Measurements from ENCODE around the gene MCAM.

Gene MCAM

DNA sequence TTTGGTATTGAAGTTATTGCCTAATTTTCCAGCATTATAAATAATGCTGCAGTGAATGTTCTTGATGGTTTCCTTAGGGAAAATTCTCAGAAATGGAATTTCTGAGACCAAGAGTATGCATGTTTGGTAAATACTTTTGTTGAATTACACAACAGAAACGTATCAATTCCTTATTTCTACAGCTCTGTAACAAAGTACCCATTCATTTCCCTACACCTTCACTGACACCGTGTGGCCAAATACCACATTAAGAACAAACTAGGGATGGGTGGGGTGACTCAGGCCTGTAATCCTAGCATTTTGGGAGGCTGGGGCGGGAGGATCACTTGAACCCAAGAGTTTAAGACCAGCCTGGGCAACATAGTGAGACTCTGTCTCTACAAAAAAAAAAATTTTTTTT, 21.8 kb downstream of the MCAM start:
- Histone ChIP-seq H3K4me3 (ENCODE audit: low read depth, low read length) (no peak overlapping the region), H3K9ac (ENCODE audit: low read depth, low read length) (no peak overlapping the region), H3K9me3 (ENCODE audit: control insufficient read depth, insufficient read depth, low read length) (no peaks in the 10 kb centered on the region), H3K4me1 (ENCODE audit: control insufficient read depth, insufficient read depth, low read length) (no peaks in the 10 kb centered on the region), H3K36me3 (ENCODE audit: control insufficient read depth, insufficient read depth, low read length) (peaks cover 14% of the 10 kb centered on the region), H3K27me3 (ENCODE audit: control insufficient read depth, insufficient read depth, low read length) (no peaks in the 10 kb centered on the region)

GRCh38 chr11:119293461-119293860, 23.5 kb downstream of the MCAM start:
- Histone ChIP-seq H3K9ac (ENCODE audit: low read depth, low read length) (no peak overlapping the region), H3K9me3 (ENCODE audit: control insufficient read depth, insufficient read depth, low read length) (no peaks in the 10 kb centered on the region), H3K4me1 (ENCODE audit: control insufficient read depth, insufficient read depth, low read length) (no peaks in the 10 kb centered on the region), H3K4me3 (ENCODE audit: low read depth, low read length) (no peak overlapping the region), H3K27me3 (ENCODE audit: control insufficient read depth, insufficient read depth, low read length) (no peaks in the 10 kb centered on the region), H3K36me3 (ENCODE audit: control insufficient read depth, insufficient read depth, low read length) (peaks cover 6% of the 10 kb centered on the region)

GRCh38 chr11:119290894-119291497, 25.9 kb downstream of the MCAM start:
- Histone ChIP-seq H3K4me3 (ENCODE audit: low read depth, low read length) (no peak overlapping the region), H3K9ac (ENCODE audit: low read depth, low read length) (no peak overlapping the region), H3K4me1 (ENCODE audit: control insufficient read depth, insufficient read depth, low read length) (no peaks in the 10 kb centered on the region), H3K27me3 (ENCODE audit: control insufficient read depth, insufficient read depth, low read length) (no peaks in the 10 kb centered on the region), H3K9me3 (ENCODE audit: control insufficient read depth, insufficient read depth, low read length) (no peaks in the 10 kb centered on the region), H3K36me3 (ENCODE audit: control insufficient read depth, insufficient read depth, low read length) (peaks cover 15% of the 10 kb centered on the region)

GRCh38 chr11:119288219-119288618, 28.7 kb downstream of the MCAM start:
- H3K4me3 ChIP-seq (ENCODE audit: low read depth, low read length), result no peak overlapping the region

GRCh38 chr11:119285431-119285830, 31.5 kb downstream of the MCAM start:
- H3K36me3 ChIP-seq (ENCODE audit: control insufficient read depth, insufficient read depth, low read length), result peaks cover 21% of the 10 kb centered on the region
- H3K9me3 ChIP-seq (ENCODE audit: control insufficient read depth, insufficient read depth, low read length), result no peaks in the 10 kb centered on the region
- H3K9ac ChIP-seq (ENCODE audit: low read depth, low read length), result no peak overlapping the region
- H3K4me3 ChIP-seq (ENCODE audit: low read depth, low read length), result no peak overlapping the region
- no peaks in the 10 kb centered on the region for H3K4me1 ChIP-seq (ENCODE audit: control insufficient read depth, insufficient read depth, low read length)
- H3K27me3 ChIP-seq (ENCODE audit: control insufficient read depth, insufficient read depth, low read length), result no peaks in the 10 kb centered on the region

More at GRCh38 chr11:119288219-119288618, 28.7 kb downstream of the MCAM start:
- H3K27me3 ChIP-seq (ENCODE audit: control insufficient read depth, insufficient read depth, low read length), result no peaks in the 10 kb centered on the region
- H3K36me3 ChIP-seq (ENCODE audit: control insufficient read depth, insufficient read depth, low read length), result peaks cover 24% of the 10 kb centered on the region
- no peaks in the 10 kb centered on the region for H3K9me3 ChIP-seq (ENCODE audit: control insufficient read depth, insufficient read depth, low read length)
- no peaks in the 10 kb centered on the region for H3K4me1 ChIP-seq (ENCODE audit: control insufficient read depth, insufficient read depth, low read length)
- no peak overlapping the region for H3K9ac ChIP-seq (ENCODE audit: low read depth, low read length)

DNA sequence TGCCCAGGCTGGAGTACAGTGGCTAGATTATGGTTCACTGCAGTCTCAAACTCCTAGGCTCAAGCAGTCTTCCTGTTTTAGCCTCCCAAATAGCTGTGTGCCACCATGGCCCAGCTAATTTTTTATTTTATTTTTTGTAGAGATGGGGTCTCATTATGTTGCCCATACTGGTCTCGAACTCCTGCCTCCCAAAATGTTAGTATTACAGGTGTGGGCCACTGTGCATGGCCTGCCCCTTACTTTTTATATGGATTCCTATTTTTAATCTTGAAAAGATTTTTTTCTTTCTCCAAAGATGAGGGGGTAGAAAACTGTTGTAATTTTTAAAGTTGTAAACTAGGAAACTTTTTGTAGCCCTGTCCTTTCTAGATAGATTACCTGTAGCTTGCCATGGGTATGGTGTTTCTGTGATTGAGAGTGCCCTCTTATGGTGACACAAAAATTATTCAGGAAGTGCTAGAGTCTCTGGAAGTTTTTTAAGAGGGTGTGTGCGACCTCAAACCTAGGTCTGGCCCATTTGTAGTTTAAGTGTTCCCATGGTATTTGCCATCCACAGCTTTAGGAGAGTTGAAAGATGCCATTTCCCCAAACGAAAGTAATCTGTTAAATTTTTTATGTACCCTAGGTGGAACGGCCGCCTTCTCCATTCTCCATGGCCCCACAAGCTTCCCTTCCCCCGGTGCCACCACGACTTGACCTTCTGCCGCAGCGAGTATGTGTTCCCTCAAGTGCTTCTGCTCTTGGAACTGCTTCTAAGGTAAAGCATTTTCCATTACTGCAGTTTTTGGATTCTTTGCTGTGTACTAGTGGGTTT, 32.4 kb downstream of the MCAM start:
- H3K9me3 ChIP-seq (ENCODE audit: control insufficient read depth, insufficient read depth, low read length), result no peaks in the 10 kb centered on the region
- H3K4me1 ChIP-seq (ENCODE audit: control insufficient read depth, insufficient read depth, low read length), result no peaks in the 10 kb centered on the region
- H3K27me3 ChIP-seq (ENCODE audit: control insufficient read depth, insufficient read depth, low read length), result no peaks in the 10 kb centered on the region
- no peak overlapping the region for H3K4me3 ChIP-seq (ENCODE audit: low read depth, low read length)
- no peak overlapping the region for H3K9ac ChIP-seq (ENCODE audit: low read depth, low read length)
- peaks cover 21% of the 10 kb centered on the region for H3K36me3 ChIP-seq (ENCODE audit: control insufficient read depth, insufficient read depth, low read length)

DNA sequence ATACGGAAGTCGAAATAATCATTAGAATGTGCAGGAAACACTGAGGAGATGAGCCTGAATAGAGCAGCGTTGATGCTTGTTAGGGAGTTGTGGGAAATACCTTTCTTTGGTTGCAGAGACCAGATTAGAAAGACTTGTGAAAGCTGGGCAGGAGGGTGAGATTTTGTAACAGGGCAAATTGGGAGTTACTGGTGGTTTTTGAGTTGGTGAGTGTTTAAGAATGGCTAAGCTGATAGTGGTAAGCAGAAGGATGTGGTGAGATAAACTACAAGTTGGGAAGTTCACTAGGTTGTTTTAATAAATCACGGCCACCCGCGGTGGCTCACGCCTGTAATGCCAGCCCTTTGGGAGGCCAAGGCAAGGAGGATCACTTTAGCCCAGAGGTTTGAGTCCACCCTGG, 34.4 kb downstream of the MCAM start:
- Histone ChIP-seq H3K27me3 (ENCODE audit: control insufficient read depth, insufficient read depth, low read length) (no peaks in the 10 kb centered on the region), H3K4me3 (ENCODE audit: low read depth, low read length) (no peak overlapping the region), H3K9ac (ENCODE audit: low read depth, low read length) (no peak overlapping the region), H3K4me1 (ENCODE audit: control insufficient read depth, insufficient read depth, low read length) (no peaks in the 10 kb centered on the region), H3K36me3 (ENCODE audit: control insufficient read depth, insufficient read depth, low read length) (peaks cover 16% of the 10 kb centered on the region), H3K9me3 (ENCODE audit: control insufficient read depth, insufficient read depth, low read length) (no peaks in the 10 kb centered on the region)

DNA sequence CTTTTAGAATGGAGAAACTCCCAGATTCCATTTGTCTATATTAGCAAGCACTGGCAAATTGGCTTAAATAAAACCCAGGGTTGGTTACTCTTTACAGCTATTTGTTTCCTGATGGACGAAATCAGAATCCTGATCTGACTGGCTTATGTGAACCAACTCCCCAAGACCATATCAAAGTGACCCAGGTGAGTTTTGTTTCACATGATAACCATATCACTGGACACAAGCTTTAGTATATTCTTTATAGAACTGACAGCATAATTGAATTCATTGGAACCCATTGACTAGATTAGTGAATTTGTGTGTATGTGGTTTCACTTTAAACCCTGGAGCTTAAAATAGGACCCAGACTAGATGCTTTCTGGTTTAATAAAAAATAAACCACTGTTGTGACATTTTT, 39.3 kb downstream of the MCAM start:
- H3K36me3 ChIP-seq (ENCODE audit: control insufficient read depth, insufficient read depth, low read length), result peaks cover 2% of the 10 kb centered on the region
- no peaks in the 10 kb centered on the region for H3K9me3 ChIP-seq (ENCODE audit: control insufficient read depth, insufficient read depth, low read length)
- H3K27me3 ChIP-seq (ENCODE audit: control insufficient read depth, insufficient read depth, low read length), result no peaks in the 10 kb centered on the region
- no peak overlapping the region for H3K4me3 ChIP-seq (ENCODE audit: low read depth, low read length)
- no peak overlapping the region for H3K9ac ChIP-seq (ENCODE audit: low read depth, low read length)
- no peaks in the 10 kb centered on the region for H3K4me1 ChIP-seq (ENCODE audit: control insufficient read depth, insufficient read depth, low read length)

GRCh38 chr11:119273721-119274120, 43.2 kb downstream of the MCAM start:
- no peaks in the 10 kb centered on the region for H3K9me3 ChIP-seq (ENCODE audit: control insufficient read depth, insufficient read depth, low read length)
- no peaks in the 10 kb centered on the region for H3K27me3 ChIP-seq (ENCODE audit: control insufficient read depth, insufficient read depth, low read length)
- H3K9ac ChIP-seq (ENCODE audit: low read depth, low read length), result no peak overlapping the region
- no peaks in the 10 kb centered on the region for H3K4me1 ChIP-seq (ENCODE audit: control insufficient read depth, insufficient read depth, low read length)
- peaks cover 4% of the 10 kb centered on the region for H3K36me3 ChIP-seq (ENCODE audit: control insufficient read depth, insufficient read depth, low read length)
- no peak overlapping the region for H3K4me3 ChIP-seq (ENCODE audit: low read depth, low read length)

DNA sequence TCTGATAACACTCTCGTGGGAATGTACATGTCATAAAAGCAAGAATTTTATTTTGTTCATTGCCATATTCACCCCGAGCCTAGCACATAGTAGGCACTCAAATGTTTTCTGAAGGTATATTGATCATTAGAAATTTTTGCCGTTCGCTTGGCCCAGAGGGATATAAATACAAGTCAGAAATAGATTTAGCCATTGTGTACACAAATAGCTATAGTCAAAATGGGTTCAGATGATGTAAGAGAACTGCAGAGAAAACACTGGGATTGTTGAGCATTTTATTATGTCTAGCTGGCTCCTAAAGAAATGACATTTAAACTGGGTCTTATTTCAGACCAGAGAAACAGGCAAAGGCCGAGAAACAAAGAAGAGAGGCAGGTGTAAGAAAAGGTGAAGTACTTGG, 49.3 kb downstream of the MCAM start:
- Histone ChIP-seq H3K27me3 (ENCODE audit: control insufficient read depth, insufficient read depth, low read length) (no peaks in the 10 kb centered on the region), H3K36me3 (ENCODE audit: control insufficient read depth, insufficient read depth, low read length) (peaks cover 2% of the 10 kb centered on the region), H3K4me3 (ENCODE audit: low read depth, low read length) (no peak overlapping the region), H3K9ac (ENCODE audit: low read depth, low read length) (no peak overlapping the region), H3K4me1 (ENCODE audit: control insufficient read depth, insufficient read depth, low read length) (no peaks in the 10 kb centered on the region), H3K9me3 (ENCODE audit: control insufficient read depth, insufficient read depth, low read length) (no peaks in the 10 kb centered on the region)

DNA sequence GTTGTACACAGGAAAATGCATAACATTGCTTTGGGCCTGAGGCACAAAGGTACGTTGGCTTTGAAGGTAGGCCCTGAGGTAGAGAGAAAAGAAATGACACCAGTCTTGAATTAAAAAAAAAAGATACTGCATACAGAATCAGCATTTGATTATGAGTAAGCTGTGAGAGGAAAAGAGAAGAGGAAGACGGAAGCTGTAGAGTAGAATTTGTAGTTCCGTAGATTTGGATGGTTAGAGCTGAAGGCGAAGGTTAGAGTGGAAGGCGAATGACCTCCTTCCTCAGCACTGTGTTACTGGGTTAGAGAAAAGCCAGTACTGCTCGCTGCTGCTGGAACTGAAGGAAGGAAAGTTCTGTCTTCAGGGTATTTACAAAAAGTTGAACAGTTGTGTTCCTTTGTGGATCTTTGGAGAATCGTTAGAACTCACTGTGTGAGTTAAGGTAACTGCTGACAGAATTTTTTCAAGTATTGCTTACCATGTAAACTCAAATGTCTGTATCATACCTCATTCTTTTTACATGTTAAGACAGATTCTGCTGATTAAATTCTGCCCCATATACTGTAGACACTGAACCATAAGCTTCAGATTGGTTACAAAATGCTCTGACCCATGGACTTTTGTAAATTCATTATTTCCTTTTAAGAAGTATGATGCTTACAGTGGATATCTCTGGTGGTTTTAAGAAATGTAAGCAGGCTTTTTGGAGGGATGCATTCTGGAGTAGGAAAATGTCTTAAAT, 50.2 kb downstream of the MCAM start:
- Histone ChIP-seq H3K36me3 (ENCODE audit: control insufficient read depth, insufficient read depth, low read length) (no peaks in the 10 kb centered on the region), H3K4me1 (ENCODE audit: control insufficient read depth, insufficient read depth, low read length) (no peaks in the 10 kb centered on the region), H3K9ac (ENCODE audit: low read depth, low read length) (no peak overlapping the region), H3K27me3 (ENCODE audit: control insufficient read depth, insufficient read depth, low read length) (no peaks in the 10 kb centered on the region), H3K9me3 (ENCODE audit: control insufficient read depth, insufficient read depth, low read length) (no peaks in the 10 kb centered on the region), H3K4me3 (ENCODE audit: low read depth, low read length) (no peak overlapping the region)

DNA sequence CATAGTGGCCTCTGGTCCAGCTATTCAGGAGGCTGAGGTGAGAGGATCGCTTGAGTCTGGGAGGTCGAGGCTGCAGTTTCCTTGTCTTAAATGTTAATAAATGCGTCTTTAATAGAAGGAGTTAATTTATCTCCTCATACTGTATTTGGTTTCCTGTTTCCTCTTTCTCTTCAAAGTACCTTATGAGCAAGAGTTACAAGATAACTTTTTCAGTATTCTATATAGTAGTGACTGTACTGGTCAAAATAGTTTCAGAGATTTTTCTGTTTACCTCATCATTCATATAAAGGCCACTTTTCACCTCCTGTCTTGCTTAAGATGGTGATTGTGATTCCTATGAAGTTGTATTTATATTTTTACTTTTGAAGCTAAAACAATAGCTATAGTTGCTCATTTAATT, 50.9 kb downstream of the MCAM start:
- Histone ChIP-seq H3K9me3 (ENCODE audit: control insufficient read depth, insufficient read depth, low read length) (no peaks in the 10 kb centered on the region), H3K4me1 (ENCODE audit: control insufficient read depth, insufficient read depth, low read length) (no peaks in the 10 kb centered on the region), H3K4me3 (ENCODE audit: low read depth, low read length) (no peak overlapping the region), H3K36me3 (ENCODE audit: control insufficient read depth, insufficient read depth, low read length) (no peaks in the 10 kb centered on the region), H3K9ac (ENCODE audit: low read depth, low read length) (no peak overlapping the region), H3K27me3 (ENCODE audit: control insufficient read depth, insufficient read depth, low read length) (no peaks in the 10 kb centered on the region)

Data from iPS-15b (cell line).